Erythroblast (primary cell): ENCODE measurements around the gene SRD5A2.

Experiments
- GATA1 ChIP-seq: IDR thresholded peaks from 2 replicates; pipeline ENCODE4 v1.6.1; 2011; ENCODE audit warnings: low read depth, mild to moderate bottlenecking, control low read depth, low read length, moderate library complexity
- POLR2A ChIP-seq: IDR thresholded peaks from 2 replicates; pipeline ENCODE4 v1.6.1; 2011; ENCODE audit warnings: mild to moderate bottlenecking, low read length

DNA sequence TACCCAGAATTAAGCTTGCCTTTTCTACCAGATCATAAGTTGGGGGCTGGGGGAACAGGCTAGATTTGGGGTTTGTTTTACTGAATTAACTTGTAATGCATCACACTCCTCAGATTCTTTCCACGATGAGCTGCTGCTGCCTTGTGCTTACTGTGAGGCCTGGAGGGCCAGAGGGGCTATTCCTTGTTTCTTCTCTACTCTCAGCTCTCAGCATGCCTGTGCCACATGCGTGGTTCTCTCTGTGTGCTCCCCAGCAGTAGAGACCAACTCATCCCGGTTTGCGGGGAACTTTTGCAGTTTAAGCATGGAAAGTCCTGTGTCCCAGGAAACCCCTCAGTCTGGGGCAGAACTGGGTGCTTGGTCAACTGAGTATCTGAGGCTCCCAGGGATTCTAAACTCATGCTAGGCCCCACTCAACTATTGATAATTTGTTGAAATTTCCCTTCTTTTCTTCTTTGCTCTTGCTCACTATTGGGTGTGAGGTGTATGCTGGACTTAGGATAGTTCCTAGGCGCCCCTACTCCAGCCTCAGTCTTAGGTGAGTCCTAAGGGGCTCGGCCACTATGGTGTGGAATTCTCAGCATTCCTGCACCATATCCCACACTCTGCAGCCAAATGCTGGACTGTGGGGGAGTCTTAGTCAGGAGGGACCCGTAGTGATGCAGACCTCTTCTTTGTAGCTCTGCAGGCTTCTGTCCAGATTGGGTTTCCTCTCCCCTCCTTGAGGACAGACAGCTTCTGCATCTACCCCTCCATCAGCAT lies 63.1 kb downstream of the SRD5A2 start:
- no peak for TF ChIP-seq POLR2A
- no peak for TF ChIP-seq GATA1
